Prostate gland (tissue), 2 donors: Measurements from ENCODE around the gene CADM4. TPM values are rescaled to one million over a fixed set of nuclear protein-coding genes. Genes with fewer than 3 reads are reported as not detected.

Experiments used
- DNase-seq: peaks from one replicate; pipeline ENCODE4 v3.0.0-alpha.2; 2019; ENCODE audit warnings: low spot score
- H3K27ac ChIP-seq, 2 donors: fragments of 200-600 bp; sonication (generic); 2 replicates each; pipeline ENCODE4 v1.5.1; 2017 to 2019
- H3K27me3 ChIP-seq: fragments of 200-600 bp; sonication (generic); replicated peaks from 2 replicates; pipeline ENCODE4 v1.5.1; 2019; ENCODE audit not compliant: insufficient read depth
- H3K36me3 ChIP-seq, 2 donors: fragments of 200-600 bp; sonication (generic); 1 replicate in 1 of 2; 2 replicates in 1 of 2; pipeline versions ENCODE4 v1.5.1 to v1.8.1; 2017 to 2019
- H3K4me1 ChIP-seq: fragments of 200-600 bp; sonication (generic); replicated peaks from 2 replicates; pipeline ENCODE4 v1.5.1; 2019
- H3K4me3 ChIP-seq, 2 donors: fragments of 200-600 bp; sonication (generic); 2 replicates each; pipeline ENCODE4 v1.5.1; 2017 to 2019
- H3K9me3 ChIP-seq: fragments of 200-600 bp; sonication (generic); 2 replicates; pipeline ENCODE4 v1.5.1; 2017
- POLR2A ChIP-seq: fragments of 450-650 bp; IDR thresholded peaks from one replicate; pipeline ENCODE4 v1.6.1; 2016; ENCODE audit warnings: antibody characterized with exemption, mild to moderate bottlenecking
- POLR2AphosphoS5 ChIP-seq: sonication (generic); formaldehyde crosslinking; IDR thresholded peaks from one replicate; pipeline ENCODE4 v1.6.1; 2017; ENCODE audit warnings: antibody characterized with exemption
- WGBS: methylation state at CpG from one replicate; pipeline ENCODE4 v1.1.5; 2018; 5-methylcytosine and 5-hydroxymethylcytosine counted together
- intact Hi-C: fragments of 100-400 bp; cut with DNase I; formaldehyde crosslinking; loops from one replicate; pipeline ENCODE4 v1.14.2; 2022
- total RNA-seq, 2 donors: library from RNA; depleted of rRNA; stranded (reverse); fragments of >200 nt; gene quantifications; one replicate each; pipeline ENCODE4 v1.1.0, GENCODE V29; 2016
- TF ChIP-seq, protein P1 (sequence below), 4 experiments: fragments of 200-600 bp in 2 of 4; fragments of 450-650 bp in 2 of 4; sonication (generic) in 2 of 4; IDR thresholded peaks; 1 replicate in 3 of 4; 2 replicates in 1 of 4; pipeline ENCODE4 v1.5.1; 2016 to 2019; ENCODE audit warnings: antibody characterized with exemption in 4 of 4, mild to moderate bottlenecking in 2 of 4, moderate library complexity in 2 of 4

The CADM4 gene
- total RNA-seq, 2 donors from 2014 or later, result 21.1 to 49.4 TPM

DNA sequence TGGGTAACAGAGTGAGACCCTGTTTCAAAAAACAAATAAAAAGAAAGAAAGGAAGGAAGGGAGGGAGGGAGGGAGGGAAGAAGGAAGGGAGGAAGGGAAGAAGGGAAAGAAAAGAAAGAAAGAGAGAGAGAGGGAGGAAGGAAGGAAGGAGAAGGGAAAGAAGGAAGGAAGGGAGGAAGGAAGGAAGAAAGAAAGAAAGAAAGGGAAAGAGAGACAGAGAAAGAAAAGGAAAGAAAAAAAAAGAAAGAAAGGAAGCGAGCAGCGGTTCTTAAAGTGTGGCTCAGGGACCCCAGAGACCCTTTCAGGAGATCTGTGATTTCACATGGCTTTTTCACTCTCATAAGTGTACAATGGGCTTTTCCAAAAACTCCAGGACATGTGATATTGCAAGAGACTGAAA is 9.9 kb upstream of the CADM4 start:
- Histone ChIP-seq H3K36me3 (no peaks in the 10 kb centered on the region), H3K27me3 (no peaks in the 10 kb centered on the region), H3K27ac (no peak overlapping the region), H3K4me1 (no peaks in the 10 kb centered on the region), H3K9me3 (no peaks in the 10 kb centered on the region), H3K4me3 (no peak overlapping the region)
- 89% methylated on average over 2 of the region's 2 CpGs for WGBS
- intact Hi-C loops, result no loop called here
- TF ChIP-seq POLR2AphosphoS5 (no peak), POLR2A (no peak)
- DNase-seq, result no peak

DNA sequence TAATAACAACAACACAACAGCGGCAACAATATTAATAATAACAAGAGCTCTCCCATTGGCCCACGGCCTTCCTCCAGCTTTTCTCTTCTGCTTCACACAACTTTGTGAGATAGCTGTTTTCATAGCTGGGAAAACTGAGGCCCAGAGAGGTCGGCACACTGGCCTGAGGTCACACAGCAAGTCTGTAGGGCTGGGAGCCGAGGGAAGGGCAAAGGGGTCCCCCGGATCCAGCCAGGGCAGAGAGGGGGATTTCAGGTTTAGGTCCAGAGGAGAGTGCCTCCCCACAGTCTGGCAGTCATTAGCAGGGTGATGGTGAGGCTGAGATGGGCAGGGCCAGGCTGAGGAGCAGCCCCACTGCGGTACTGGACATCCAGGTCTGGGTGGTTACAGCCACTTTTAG is 9.0 kb upstream of the CADM4 start:
- H3K4me3 ChIP-seq, result no peak overlapping the region
- no peaks in the 10 kb centered on the region for H3K4me1 ChIP-seq
- H3K27ac ChIP-seq, result no peak overlapping the region
- no peak for DNase-seq
- TF ChIP-seq POLR2A, result no peak
- TF ChIP-seq, protein P1, sequence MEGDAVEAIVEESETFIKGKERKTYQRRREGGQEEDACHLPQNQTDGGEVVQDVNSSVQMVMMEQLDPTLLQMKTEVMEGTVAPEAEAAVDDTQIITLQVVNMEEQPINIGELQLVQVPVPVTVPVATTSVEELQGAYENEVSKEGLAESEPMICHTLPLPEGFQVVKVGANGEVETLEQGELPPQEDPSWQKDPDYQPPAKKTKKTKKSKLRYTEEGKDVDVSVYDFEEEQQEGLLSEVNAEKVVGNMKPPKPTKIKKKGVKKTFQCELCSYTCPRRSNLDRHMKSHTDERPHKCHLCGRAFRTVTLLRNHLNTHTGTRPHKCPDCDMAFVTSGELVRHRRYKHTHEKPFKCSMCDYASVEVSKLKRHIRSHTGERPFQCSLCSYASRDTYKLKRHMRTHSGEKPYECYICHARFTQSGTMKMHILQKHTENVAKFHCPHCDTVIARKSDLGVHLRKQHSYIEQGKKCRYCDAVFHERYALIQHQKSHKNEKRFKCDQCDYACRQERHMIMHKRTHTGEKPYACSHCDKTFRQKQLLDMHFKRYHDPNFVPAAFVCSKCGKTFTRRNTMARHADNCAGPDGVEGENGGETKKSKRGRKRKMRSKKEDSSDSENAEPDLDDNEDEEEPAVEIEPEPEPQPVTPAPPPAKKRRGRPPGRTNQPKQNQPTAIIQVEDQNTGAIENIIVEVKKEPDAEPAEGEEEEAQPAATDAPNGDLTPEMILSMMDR (IDR thresholded peaks at IDR 0.05), result no peak
- no peak for TF ChIP-seq POLR2AphosphoS5
- intact Hi-C loops, result no loop called here
- no peaks in the 10 kb centered on the region for H3K9me3 ChIP-seq
- H3K36me3 ChIP-seq, result no peaks in the 10 kb centered on the region
- WGBS, result 91% methylated on average over 6 of the region's 6 CpGs
- H3K27me3 ChIP-seq, result no peaks in the 10 kb centered on the region

DNA sequence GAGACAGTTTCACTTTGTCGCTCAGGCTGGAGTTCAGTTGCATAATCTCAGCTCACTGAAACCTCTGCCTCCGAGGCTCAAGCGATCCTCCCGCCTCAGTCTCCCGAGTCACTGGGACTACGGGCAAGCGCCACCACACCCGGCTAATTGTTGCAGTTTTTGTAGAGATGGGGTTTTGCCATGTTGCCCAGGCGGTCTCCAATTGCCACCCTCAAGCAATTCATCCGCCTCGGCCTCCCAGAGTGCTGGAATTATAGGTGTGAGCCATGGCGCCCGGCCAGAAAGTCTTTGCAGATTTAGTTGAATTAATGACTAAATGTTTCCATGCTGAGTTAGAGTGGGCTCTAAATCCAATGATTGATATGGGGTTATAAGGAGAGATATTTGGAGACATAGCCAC is 4.5 kb upstream of the CADM4 start:
- intact Hi-C loops, result no loop called here
- no peak overlapping the region for H3K4me3 ChIP-seq
- no peak for DNase-seq
- no peak overlapping the region for H3K27ac ChIP-seq
- TF ChIP-seq, protein P1 (IDR thresholded peaks at IDR 0.05), result no peak
- TF ChIP-seq POLR2A (no peak), POLR2AphosphoS5 (no peak)
- no peaks in the 10 kb centered on the region for H3K36me3 ChIP-seq
- WGBS, result 85% methylated on average over 13 of the region's 13 CpGs
- no peaks in the 10 kb centered on the region for H3K27me3 ChIP-seq
- H3K9me3 ChIP-seq, result no peaks in the 10 kb centered on the region
- H3K4me1 ChIP-seq, result peaks cover 3% of the 10 kb centered on the region

DNA sequence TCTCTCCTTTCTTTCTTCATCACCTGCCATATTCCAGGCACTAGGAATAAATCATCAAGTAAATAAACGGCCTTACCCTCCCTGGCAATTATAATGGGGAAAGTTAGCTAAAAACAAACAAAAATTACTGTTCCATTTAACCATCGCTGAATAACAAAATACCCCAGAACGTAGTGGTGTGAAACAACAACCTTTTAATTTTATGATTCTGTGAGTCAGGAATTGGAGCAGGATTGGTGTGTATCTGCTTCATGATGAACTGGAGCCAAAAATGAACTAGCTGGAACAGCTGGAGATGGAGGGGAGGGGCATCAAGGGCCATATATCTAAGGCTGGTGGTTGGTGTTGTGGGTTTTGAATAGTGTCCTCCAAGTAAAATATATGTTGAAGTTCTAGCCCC is 3.7 kb upstream of the CADM4 start:
- intact Hi-C loops, result no loop called here
- Histone ChIP-seq H3K4me1 (peaks cover 3% of the 10 kb centered on the region), H3K9me3 (no peaks in the 10 kb centered on the region), H3K36me3 (no peaks in the 10 kb centered on the region), H3K4me3 (no peak overlapping the region), H3K27me3 (no peaks in the 10 kb centered on the region), H3K27ac (no peak overlapping the region)
- 22% methylated on average over 3 of the region's 3 CpGs for WGBS
- TF ChIP-seq POLR2A (no peak), POLR2AphosphoS5 (no peak)
- TF ChIP-seq, protein P1 (IDR thresholded peaks at IDR 0.05), result no peak
- DNase-seq, result no peak

DNA sequence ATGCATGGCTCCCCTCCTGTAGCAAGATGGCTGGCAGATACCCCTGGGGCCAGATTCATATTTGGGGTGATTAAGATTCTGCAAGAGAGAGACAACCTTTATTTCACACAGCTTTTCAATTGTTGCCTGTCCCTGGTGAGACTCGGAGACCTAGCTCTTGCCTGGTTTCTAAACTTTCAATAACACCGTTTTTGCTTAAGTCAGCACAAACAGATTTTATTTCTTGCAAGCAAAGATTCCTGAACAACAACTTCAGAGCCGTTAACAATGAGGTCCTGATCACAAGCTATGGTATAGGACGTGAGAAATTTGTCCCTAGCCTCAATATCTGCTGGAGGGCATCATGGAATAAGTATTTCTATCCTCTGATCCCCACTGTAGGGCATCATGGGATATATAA is 2.9 kb upstream of the CADM4 start:
- H3K27ac ChIP-seq, result no peak overlapping the region
- DNase-seq, result no peak
- no peaks in the 10 kb centered on the region for H3K9me3 ChIP-seq
- TF ChIP-seq, protein P1 (IDR thresholded peaks at IDR 0.05), result no peak
- TF ChIP-seq POLR2A (no peak), POLR2AphosphoS5 (no peak)
- H3K27me3 ChIP-seq, result no peaks in the 10 kb centered on the region
- H3K4me1 ChIP-seq, result peaks cover 3% of the 10 kb centered on the region
- no peak overlapping the region for H3K4me3 ChIP-seq
- 93% methylated on average over 4 of the region's 4 CpGs for WGBS
- no peaks in the 10 kb centered on the region for H3K36me3 ChIP-seq
- intact Hi-C loops, result no loop called here
